Measurements from ENCODE around the gene CACNG8.

CACNG8 gene

GRCh38 chr19:53957448-53958167 lies 5.1 kb upstream of the CACNG8 start:
- no peak overlapping the region for H3K4me3 ChIP-seq (ENCODE audit: low read length)
- TF ChIP-seq ZNF274 (IDR thresholded peaks at IDR 0.05; ENCODE audit: low read depth, low read length): no peak

- TF ChIP-seq ZNF274 (IDR thresholded peaks at IDR 0.05; ENCODE audit: low read depth, low read length): no peak
- no peak overlapping the region for H3K4me3 ChIP-seq (ENCODE audit: low read length)
These were observed 4.6 kb upstream of the CACNG8 start for GRCh38 chr19:53958168-53958571.

- H3K4me3 ChIP-seq (ENCODE audit: low read length): no peak overlapping the region
- no peak for TF ChIP-seq ZNF274 (IDR thresholded peaks at IDR 0.05; ENCODE audit: low read depth, low read length)
These were observed 3.6 kb upstream of the CACNG8 start for GRCh38 chr19:53958823-53959757.

- no peak overlapping the region for H3K4me3 ChIP-seq (ENCODE audit: low read length)
- TF ChIP-seq ZNF274 (IDR thresholded peaks at IDR 0.05; ENCODE audit: low read depth, low read length): no peak
These were observed 2.5 kb upstream of the CACNG8 start for GRCh38 chr19:53960187-53960586.

GRCh38 chr19:53960886-53961285 lies 1.9 kb upstream of the CACNG8 start:
- TF ChIP-seq ZNF274 (IDR thresholded peaks at IDR 0.05; ENCODE audit: low read depth, low read length): no peak

DNA sequence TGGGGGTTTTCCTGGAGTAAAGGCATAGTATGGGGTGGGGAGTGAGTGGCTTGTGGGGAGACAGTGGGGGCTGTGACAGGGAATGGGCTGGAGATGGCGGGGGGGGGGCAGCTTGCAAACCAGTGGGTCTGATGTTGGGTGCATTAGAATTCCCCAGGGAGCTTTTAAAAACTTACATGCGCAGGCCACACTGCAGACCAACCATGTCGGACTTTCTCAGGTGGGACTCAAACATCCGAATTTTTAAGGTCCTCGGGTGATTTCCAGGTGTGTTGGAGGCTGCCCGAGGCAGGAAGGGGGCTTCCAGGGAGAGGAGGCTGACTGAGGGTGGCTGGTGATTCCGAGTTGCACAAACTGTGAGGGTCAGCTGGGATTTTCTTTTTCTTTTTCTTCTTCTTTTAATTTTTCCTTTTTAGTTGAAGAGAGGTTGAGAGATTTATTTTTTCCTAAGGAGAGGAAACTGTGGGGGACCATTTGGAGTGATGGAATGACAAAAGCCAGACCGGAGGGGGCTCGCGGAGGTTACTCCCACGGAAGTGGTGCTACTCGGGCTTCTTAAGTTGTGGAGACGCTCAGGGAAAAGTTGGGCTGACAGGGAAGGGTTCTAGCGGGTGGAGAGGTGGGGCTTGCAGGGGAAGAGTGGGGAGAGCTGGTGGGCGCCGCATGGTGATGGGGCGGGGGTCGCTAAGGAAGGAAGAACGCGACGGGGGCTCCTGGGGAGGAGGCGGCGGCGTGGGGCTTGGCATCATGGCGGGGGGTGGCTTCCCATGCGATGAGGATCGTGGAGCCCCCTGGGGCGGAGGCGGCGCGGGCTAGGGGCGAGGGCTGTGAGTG lies 997 bp upstream of the CACNG8 start:
- no peak for TF ChIP-seq ZNF274 (IDR thresholded peaks at IDR 0.05; ENCODE audit: low read depth, low read length)
- no peak overlapping the region for H3K4me3 ChIP-seq (ENCODE audit: low read length)

More at GRCh38 chr19:53960886-53961285, 1.9 kb upstream of the CACNG8 start:
- no peak overlapping the region for H3K4me3 ChIP-seq (ENCODE audit: low read length)

GRCh38 chr19:53965091-53965490 lies 2.4 kb downstream of the CACNG8 start:
- TF ChIP-seq ZNF274 (IDR thresholded peaks at IDR 0.05; ENCODE audit: low read depth, low read length): no peak
- no peak overlapping the region for H3K4me3 ChIP-seq (ENCODE audit: low read length)

DNA sequence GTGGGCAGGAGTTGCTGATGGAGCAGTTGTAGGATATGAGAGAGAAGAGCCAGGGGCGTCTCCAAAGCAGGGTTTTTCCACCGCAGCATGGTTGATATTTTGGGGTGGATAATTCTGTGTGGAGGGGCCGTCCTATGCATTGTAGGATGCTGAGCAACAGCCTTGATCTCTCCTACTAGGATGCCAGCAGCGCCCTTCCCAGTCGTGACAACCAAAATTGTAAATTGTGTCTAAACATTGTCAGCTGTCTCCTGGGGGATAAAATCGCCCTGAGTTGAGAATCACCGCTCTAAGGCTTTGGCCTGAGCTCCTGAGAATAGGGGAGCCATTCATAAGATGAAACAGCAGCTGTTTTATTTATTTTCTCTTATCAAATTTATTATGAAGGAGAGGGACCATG lies 4.2 kb downstream of the CACNG8 start:
- H3K4me3 ChIP-seq (ENCODE audit: low read length): no peak overlapping the region
- TF ChIP-seq ZNF274 (IDR thresholded peaks at IDR 0.05; ENCODE audit: low read depth, low read length): no peak

GRCh38 chr19:53969366-53969765 lies 6.6 kb downstream of the CACNG8 start:
- no peak overlapping the region for H3K4me3 ChIP-seq (ENCODE audit: low read length)
- no peak for TF ChIP-seq ZNF274 (IDR thresholded peaks at IDR 0.05; ENCODE audit: low read depth, low read length)

- no peak overlapping the region for H3K4me3 ChIP-seq (ENCODE audit: low read length)
- no peak for TF ChIP-seq ZNF274 (IDR thresholded peaks at IDR 0.05; ENCODE audit: low read depth, low read length)
These were observed 8.9 kb downstream of the CACNG8 start for GRCh38 chr19:53971673-53972072.

DNA sequence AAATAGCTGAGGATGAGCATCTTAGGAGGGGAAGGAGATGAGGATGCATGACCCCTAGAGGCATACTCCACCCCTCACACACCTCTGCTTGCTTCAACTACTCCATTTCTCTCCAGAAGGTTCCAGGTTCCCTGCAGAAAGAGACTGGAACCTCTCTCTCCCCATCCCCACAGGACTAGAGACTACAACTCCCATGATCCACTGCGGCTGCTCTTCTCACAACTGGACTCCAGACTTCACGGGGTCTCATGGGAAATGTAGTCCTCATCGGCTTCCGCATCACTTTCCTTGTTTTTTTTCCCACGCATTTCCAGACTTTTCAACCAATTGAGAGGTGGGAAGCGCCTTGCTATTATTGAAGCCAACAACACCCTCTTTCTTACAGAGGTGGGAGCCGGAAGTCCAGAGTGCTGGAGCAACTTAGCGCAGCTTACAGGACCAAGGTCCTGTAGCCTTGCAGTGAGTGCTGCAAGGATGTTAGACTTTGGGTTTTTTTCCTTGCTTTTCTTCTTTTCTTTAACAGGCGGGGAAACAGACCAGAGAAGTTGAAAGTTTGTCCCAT lies 14.8 kb downstream of the CACNG8 start:
- H3K4me3 ChIP-seq (ENCODE audit: low read length): no peak overlapping the region
- TF ChIP-seq ZNF274 (IDR thresholded peaks at IDR 0.05; ENCODE audit: low read depth, low read length): no peak

- no peak overlapping the region for H3K4me3 ChIP-seq (ENCODE audit: low read length)
- no peak for TF ChIP-seq ZNF274 (IDR thresholded peaks at IDR 0.05; ENCODE audit: low read depth, low read length)
These were observed 15.4 kb downstream of the CACNG8 start for GRCh38 chr19:53977991-53978731.

All from GM08714 (cell line).